Neuronal stem cell (in vitro differentiated cells): ENCODE data around the gene ARMC3.

Experiments
- DNase-seq: peaks from one replicate; pipeline ENCODE4 v3.0.0-alpha.2; 2013; ENCODE audit warnings: low spot score
- H2AFZ ChIP-seq: one replicate; pipeline ENCODE4 v1.6.1; 2013; ENCODE audit warnings: mild to moderate bottlenecking, low read length, inconsistent platforms
- H2AK5ac ChIP-seq: 2 replicates; pipeline ENCODE4 v1.6.1; 2013; ENCODE audit warnings: low read depth, mild to moderate bottlenecking, inconsistent platforms, low read length, moderate library complexity, mixed read lengths
- H2BK120ac ChIP-seq: 2 replicates; pipeline ENCODE4 v1.6.1; 2013; ENCODE audit warnings: low read depth, mild to moderate bottlenecking, inconsistent platforms, low read length, moderate library complexity, mixed read lengths
- H2BK12ac ChIP-seq: one replicate; pipeline ENCODE4 v1.6.1; 2013; ENCODE audit warnings: low read length, inconsistent platforms
- H2BK15ac ChIP-seq: 2 replicates; pipeline ENCODE4 v1.6.1; 2013; ENCODE audit warnings: mild to moderate bottlenecking, low read length, inconsistent platforms, mixed read lengths
- H2BK5ac ChIP-seq: one replicate; pipeline ENCODE4 v1.6.1; 2013; ENCODE audit warnings: inconsistent platforms, mild to moderate bottlenecking, low read length, moderate library complexity
- H3K14ac ChIP-seq: one replicate; pipeline ENCODE4 v1.6.1; 2013; ENCODE audit warnings: low read length, inconsistent platforms
- H3K18ac ChIP-seq: 2 replicates; pipeline ENCODE4 v1.6.1; 2013; ENCODE audit warnings: low read length, inconsistent platforms
- H3K23ac ChIP-seq: 2 replicates; pipeline ENCODE4 v1.6.1; 2013; ENCODE audit warnings: low read depth, mild to moderate bottlenecking, mixed read lengths, low read length, inconsistent platforms; ENCODE audit not compliant: poor library complexity
- H3K27ac ChIP-seq: replicated peaks from 3 replicates; pipeline ENCODE4 v1.5.1; 2013; ENCODE audit warnings: low read length, inconsistent platforms
- H3K27me3 ChIP-seq, 3 experiments: 2 replicates each; pipeline ENCODE4 v1.6.1; 2013; ENCODE audit warnings: low read length in 3 of 3, mild to moderate bottlenecking in 2 of 3, inconsistent platforms in 1 of 3, low read depth in 1 of 3, mixed read lengths in 1 of 3, moderate library complexity in 1 of 3; ENCODE audit not compliant: control insufficient read depth in 3 of 3, insufficient read depth in 3 of 3
- H3K36me3 ChIP-seq, 2 donors: replicated peaks in 1 of 2; 2 replicates each; pipeline ENCODE4 v1.6.1; 2013; ENCODE audit warnings: low read length in 2 of 2; ENCODE audit not compliant: control insufficient read depth in 2 of 2, insufficient read depth in 2 of 2
- H3K4ac ChIP-seq: 2 replicates; pipeline ENCODE4 v1.6.1; 2013; ENCODE audit warnings: inconsistent platforms, mild to moderate bottlenecking, low read length, moderate library complexity
- H3K4me1 ChIP-seq, 2 donors: 1 replicate in 1 of 2; 2 replicates in 1 of 2; pipeline ENCODE4 v1.6.1; 2013; ENCODE audit warnings: low read length in 2 of 2, low read depth in 1 of 2; ENCODE audit not compliant: control insufficient read depth in 2 of 2, insufficient read depth in 1 of 2
- H3K4me2 ChIP-seq: one replicate; pipeline ENCODE4 v1.6.1; 2013; ENCODE audit warnings: mild to moderate bottlenecking, low read length, inconsistent platforms; ENCODE audit not compliant: insufficient read depth, poor library complexity, severe bottlenecking
- H3K4me3 ChIP-seq, 2 donors: 2 replicates each; pipeline ENCODE4 v1.5.1; 2013; ENCODE audit warnings: low read length in 2 of 2, mild to moderate bottlenecking in 2 of 2, inconsistent platforms in 1 of 2, moderate library complexity in 1 of 2
- H3K79me1 ChIP-seq: one replicate; pipeline ENCODE4 v1.6.1; 2013; ENCODE audit warnings: low read depth, mild to moderate bottlenecking, inconsistent platforms, low read length, moderate library complexity
- H3K9ac ChIP-seq: one replicate; pipeline ENCODE4 v1.6.1; 2013; ENCODE audit warnings: mild to moderate bottlenecking, low read depth, low read length, inconsistent platforms; ENCODE audit not compliant: poor library complexity
- H3K9me3 ChIP-seq, 2 donors: replicated peaks in 1 of 2; 2 replicates each; pipeline versions ENCODE3 to v1.6.1; 2013; ENCODE audit warnings: low read length in 2 of 2, mild to moderate bottlenecking in 2 of 2, inconsistent platforms in 1 of 2, low read depth in 1 of 2, mixed read lengths in 1 of 2, moderate library complexity in 1 of 2; ENCODE audit not compliant: control insufficient read depth in 2 of 2, insufficient read depth in 1 of 2
- H4K8ac ChIP-seq: one replicate; pipeline ENCODE4 v1.6.1; 2013; ENCODE audit warnings: low read depth, mild to moderate bottlenecking, inconsistent platforms, low read length, moderate library complexity
- H4K91ac ChIP-seq: one replicate; pipeline ENCODE4 v1.6.1; 2013; ENCODE audit warnings: low read length, low read depth, mild to moderate bottlenecking, inconsistent platforms; ENCODE audit not compliant: poor library complexity
- WGBS, 2 donors: extraction: QIAGEN DNeasy Blood & Tissue Kit; methylation state at CpG; one replicate each; pipeline ENCODE4 v1.1.7; 2013; ENCODE audit warnings: missing lambda C conversion rate in 2 of 2, mixed read lengths in 1 of 2; ENCODE audit not compliant: insufficient read length in 2 of 2, insufficient replicate concordance in 1 of 2; ENCODE audit errors: extremely low coverage in 2 of 2; 5-methylcytosine and 5-hydroxymethylcytosine counted together

Gene ARMC3

DNA sequence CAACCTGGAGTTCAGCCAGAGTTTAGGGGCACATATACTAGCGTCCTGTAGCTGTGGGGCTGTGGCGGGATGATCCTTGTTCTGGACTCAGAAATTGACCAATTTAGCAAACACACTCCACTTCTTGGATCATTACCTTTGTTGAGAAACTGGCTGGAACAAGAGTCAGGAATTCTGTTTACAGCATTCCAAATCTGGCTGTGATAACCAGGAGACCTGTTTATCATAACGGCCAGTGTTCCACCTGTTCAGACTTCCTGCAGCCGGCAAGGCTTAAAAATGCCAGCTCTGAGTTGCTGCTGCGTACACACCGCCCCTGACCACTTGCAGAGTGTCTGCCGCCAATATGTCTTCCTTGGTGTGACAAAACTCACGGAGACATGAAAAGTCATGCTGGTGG lies 64.8 kb downstream of the ARMC3 start:
- DNase-seq: no peak
- peaks cover 0 to 9% (median 0%) of the 10 kb centered on the region in 3 experiments for H3K27me3 ChIP-seq
- H4K8ac ChIP-seq: no peak overlapping the region
- H2BK15ac ChIP-seq: no peak overlapping the region
- H3K36me3 ChIP-seq: no peaks in the 10 kb centered on the region
- no peak overlapping the region for H3K14ac ChIP-seq
- H3K23ac ChIP-seq: no peak overlapping the region
- H4K91ac ChIP-seq: no peak overlapping the region
- no CpG with 5 or more reads among the region's 8 CpGs for WGBS, 2 donors
- H2AK5ac ChIP-seq: no peak overlapping the region
- no peak overlapping the region for H3K27ac ChIP-seq
- no peaks in the 10 kb centered on the region for H3K9me3 ChIP-seq
- no peak overlapping the region for H3K4me3 ChIP-seq
- no peak overlapping the region for H3K4ac ChIP-seq
- no peak overlapping the region for H3K9ac ChIP-seq
- no peak overlapping the region for H3K4me2 ChIP-seq
- H2BK5ac ChIP-seq: no peak overlapping the region
- no peaks in the 10 kb centered on the region for H3K4me1 ChIP-seq
- no peak overlapping the region for H2BK120ac ChIP-seq
- H3K18ac ChIP-seq: no peak overlapping the region
- H3K79me1 ChIP-seq: no peaks in the 10 kb centered on the region
- no peak overlapping the region for H2AFZ ChIP-seq
- H2BK12ac ChIP-seq: no peak overlapping the region

- Histone ChIP-seq H2AK5ac (no peak overlapping the region), H3K4ac (no peak overlapping the region), H3K18ac (no peak overlapping the region), H3K36me3 (no peaks in the 10 kb centered on the region), H4K91ac (no peak overlapping the region), H3K4me2 (no peak overlapping the region), H2BK15ac (no peak overlapping the region), H2BK12ac (no peak overlapping the region), H3K4me1 (no peaks in the 10 kb centered on the region), H4K8ac (no peak overlapping the region), H2AFZ (no peak overlapping the region), H3K23ac (no peak overlapping the region), H3K14ac (no peak overlapping the region), H2BK5ac (no peak overlapping the region), H3K9ac (no peak overlapping the region), H3K27ac (no peak overlapping the region), H3K4me3 (no peak overlapping the region), H2BK120ac (no peak overlapping the region), H3K27me3 (peaks cover 0 to 9% (median 0%) of the 10 kb centered on the region in 3 experiments), H3K9me3 (no peaks in the 10 kb centered on the region), H3K79me1 (no peaks in the 10 kb centered on the region)
- DNase-seq: no peak
- WGBS, 2 donors: no CpG with 5 or more reads among the region's 5 CpGs
Measured at GRCh38 chr10:22993314-22993713, 65.5 kb downstream of the ARMC3 start.

GRCh38 chr10:22997096-22997495 lies 69.2 kb downstream of the ARMC3 start:
- Histone ChIP-seq H2AK5ac (no peak overlapping the region), H3K4me3 (no peak overlapping the region), H3K27ac (no peak overlapping the region), H2AFZ (no peak overlapping the region), H2BK5ac (no peak overlapping the region), H3K18ac (no peak overlapping the region), H2BK12ac (no peak overlapping the region), H2BK120ac (no peak overlapping the region), H3K36me3 (no peaks in the 10 kb centered on the region), H3K4me1 (peaks cover 0 to 3% of the 10 kb centered on the region in 2 donors), H3K4me2 (no peak overlapping the region), H4K91ac (no peak overlapping the region), H4K8ac (no peak overlapping the region), H3K9me3 (no peaks in the 10 kb centered on the region), H3K27me3 (peaks cover 0 to 9% (median 0%) of the 10 kb centered on the region in 3 experiments), H3K4ac (no peak overlapping the region), H3K23ac (no peak overlapping the region), H3K14ac (no peak overlapping the region), H2BK15ac (no peak overlapping the region), H3K9ac (no peak overlapping the region), H3K79me1 (no peaks in the 10 kb centered on the region)
- DNase-seq: no peak
- WGBS, 2 donors: no CpG with 5 or more reads among the region's 2 CpGs

- Histone ChIP-seq H3K4me3 (no peak overlapping the region), H3K18ac (no peak overlapping the region), H3K4me2 (no peak overlapping the region), H2BK12ac (no peak overlapping the region), H3K36me3 (no peaks in the 10 kb centered on the region), H3K23ac (no peak overlapping the region), H2BK120ac (no peak overlapping the region), H3K4me1 (peaks cover 0 to 3% of the 10 kb centered on the region in 2 donors), H2BK5ac (no peak overlapping the region), H3K27ac (no peak overlapping the region), H3K9me3 (no peaks in the 10 kb centered on the region), H2BK15ac (no peak overlapping the region), H4K91ac (no peak overlapping the region), H3K79me1 (no peaks in the 10 kb centered on the region), H3K14ac (no peak overlapping the region), H2AFZ (no peak overlapping the region), H3K9ac (no peak overlapping the region), H3K4ac (no peak overlapping the region), H3K27me3 (peaks cover 0 to 6% (median 0%) of the 10 kb centered on the region in 3 experiments), H4K8ac (no peak overlapping the region), H2AK5ac (no peak overlapping the region)
- no CpG with 5 or more reads among the region's 12 CpGs for WGBS, 2 donors
- DNase-seq: no peak
Measured at GRCh38 chr10:22998091-22998490, 70.2 kb downstream of the ARMC3 start.
